ENCODE data around the gene MMEL1.

DNA sequence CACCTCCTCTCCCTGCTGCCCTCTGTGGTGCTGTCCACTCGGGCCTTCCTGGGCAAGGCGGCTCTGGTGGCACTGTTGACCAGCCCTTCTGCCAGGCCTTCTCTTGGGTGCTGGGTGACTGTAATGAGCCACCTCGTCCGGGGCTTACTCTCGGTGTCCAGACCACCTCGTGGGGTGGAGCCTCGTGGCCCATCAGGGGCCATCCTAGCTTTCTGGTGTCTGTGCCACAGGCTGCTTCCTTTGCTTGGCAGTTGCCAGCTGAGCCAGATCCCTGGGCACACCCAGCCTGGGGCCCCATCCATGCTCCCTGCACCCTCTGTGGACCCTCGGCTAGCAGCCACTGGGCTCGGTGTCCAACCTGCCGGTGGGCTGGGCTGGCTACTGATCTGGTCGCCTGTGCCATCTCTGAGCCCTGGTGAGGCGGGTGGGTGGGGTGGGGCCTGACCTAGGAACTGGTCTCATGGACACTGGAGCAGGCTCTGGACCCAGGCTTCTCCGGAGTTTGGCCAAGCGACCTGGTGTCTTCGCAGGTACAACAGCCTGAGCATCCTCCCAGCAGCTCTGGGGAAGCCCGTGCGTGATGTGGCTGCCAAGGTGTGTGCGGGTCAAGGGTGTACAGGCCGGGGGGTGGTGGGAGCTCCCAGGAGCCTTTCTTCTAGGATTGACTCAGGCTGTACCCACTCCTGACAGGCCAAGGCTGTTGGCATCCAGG lies 44.8 kb downstream of the MMEL1 start:
- TF ChIP-seq, protein P1, sequence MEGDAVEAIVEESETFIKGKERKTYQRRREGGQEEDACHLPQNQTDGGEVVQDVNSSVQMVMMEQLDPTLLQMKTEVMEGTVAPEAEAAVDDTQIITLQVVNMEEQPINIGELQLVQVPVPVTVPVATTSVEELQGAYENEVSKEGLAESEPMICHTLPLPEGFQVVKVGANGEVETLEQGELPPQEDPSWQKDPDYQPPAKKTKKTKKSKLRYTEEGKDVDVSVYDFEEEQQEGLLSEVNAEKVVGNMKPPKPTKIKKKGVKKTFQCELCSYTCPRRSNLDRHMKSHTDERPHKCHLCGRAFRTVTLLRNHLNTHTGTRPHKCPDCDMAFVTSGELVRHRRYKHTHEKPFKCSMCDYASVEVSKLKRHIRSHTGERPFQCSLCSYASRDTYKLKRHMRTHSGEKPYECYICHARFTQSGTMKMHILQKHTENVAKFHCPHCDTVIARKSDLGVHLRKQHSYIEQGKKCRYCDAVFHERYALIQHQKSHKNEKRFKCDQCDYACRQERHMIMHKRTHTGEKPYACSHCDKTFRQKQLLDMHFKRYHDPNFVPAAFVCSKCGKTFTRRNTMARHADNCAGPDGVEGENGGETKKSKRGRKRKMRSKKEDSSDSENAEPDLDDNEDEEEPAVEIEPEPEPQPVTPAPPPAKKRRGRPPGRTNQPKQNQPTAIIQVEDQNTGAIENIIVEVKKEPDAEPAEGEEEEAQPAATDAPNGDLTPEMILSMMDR (IDR thresholded peaks at IDR 0.05): no peak
- TF ChIP-seq POLR2AphosphoS5 (IDR thresholded peaks at IDR 0.05): no peak
